Bronchial epithelial cell (primary cell): Measurements from ENCODE around the gene PLEKHH1. TPM values are rescaled to one million over a fixed set of nuclear protein-coding genes. Genes with fewer than 3 reads are reported as not detected.

Experiments
- DNase-seq: peaks from one replicate; pipeline ENCODE4 v3.0.0-alpha.2; 2010; ENCODE audit warnings: low read depth
- FAIRE-seq: peaks from 2 replicates; lab custom pipeline; 2011; peaks lifted over from hg19 to GRCh38; lab: Jason Lieb, UNC
- H3K27me3 ChIP-seq: 2 replicates; pipeline ENCODE4 v1.5.1; 2011; ENCODE audit warnings: low read length; ENCODE audit not compliant: control insufficient read depth, insufficient read depth
- H3K36me3 ChIP-seq: 2 replicates; pipeline ENCODE4 v1.5.1; 2011; ENCODE audit warnings: low read length; ENCODE audit not compliant: control insufficient read depth, insufficient read depth
- H3K4me3 ChIP-seq: 2 replicates; pipeline ENCODE4 v1.5.1; 2011; ENCODE audit warnings: mild to moderate bottlenecking, low read depth, low read length, control low read depth
- total RNA-seq: library from RNA; depleted of rRNA; stranded (reverse); fragments of >200 nt; gene quantifications from 2 replicates; pipeline ENCODE4 v1.2.1, GENCODE V29; 2014
- TF ChIP-seq, protein P1 (sequence below): IDR thresholded peaks from 2 replicates; pipeline ENCODE4 v1.5.1; 2011; ENCODE audit warnings: mild to moderate bottlenecking, moderate library complexity, low read length, control low read depth, inconsistent platforms; ENCODE audit not compliant: insufficient read depth, severe bottlenecking

The PLEKHH1 gene
- total RNA-seq, 1 donor from 2014 or later = 4.7 TPM

DNA sequence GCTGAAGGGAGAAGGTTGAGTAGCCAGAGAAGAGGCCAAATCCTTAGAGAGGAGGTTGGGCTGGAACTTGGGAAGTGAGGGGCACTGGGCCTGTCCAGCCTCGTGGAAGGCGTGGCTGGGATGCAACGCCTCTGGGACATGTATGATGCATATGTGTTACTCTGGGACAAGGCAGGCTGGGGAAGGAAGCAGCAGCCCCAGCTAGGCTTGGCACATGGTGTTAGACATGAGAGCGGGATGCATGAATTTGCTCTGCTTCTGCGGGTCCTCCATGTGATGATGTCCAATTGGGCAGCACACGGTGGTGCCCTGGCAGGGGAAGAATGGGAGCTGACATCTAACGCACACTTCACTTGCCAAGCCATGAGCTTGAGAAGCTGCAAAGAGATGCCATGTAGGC, 21.3 kb downstream of the PLEKHH1 start:
- Histone ChIP-seq H3K4me3 (no peak overlapping the region), H3K36me3 (no peaks in the 10 kb centered on the region), H3K27me3 (no peaks in the 10 kb centered on the region)
- TF ChIP-seq, protein P1, sequence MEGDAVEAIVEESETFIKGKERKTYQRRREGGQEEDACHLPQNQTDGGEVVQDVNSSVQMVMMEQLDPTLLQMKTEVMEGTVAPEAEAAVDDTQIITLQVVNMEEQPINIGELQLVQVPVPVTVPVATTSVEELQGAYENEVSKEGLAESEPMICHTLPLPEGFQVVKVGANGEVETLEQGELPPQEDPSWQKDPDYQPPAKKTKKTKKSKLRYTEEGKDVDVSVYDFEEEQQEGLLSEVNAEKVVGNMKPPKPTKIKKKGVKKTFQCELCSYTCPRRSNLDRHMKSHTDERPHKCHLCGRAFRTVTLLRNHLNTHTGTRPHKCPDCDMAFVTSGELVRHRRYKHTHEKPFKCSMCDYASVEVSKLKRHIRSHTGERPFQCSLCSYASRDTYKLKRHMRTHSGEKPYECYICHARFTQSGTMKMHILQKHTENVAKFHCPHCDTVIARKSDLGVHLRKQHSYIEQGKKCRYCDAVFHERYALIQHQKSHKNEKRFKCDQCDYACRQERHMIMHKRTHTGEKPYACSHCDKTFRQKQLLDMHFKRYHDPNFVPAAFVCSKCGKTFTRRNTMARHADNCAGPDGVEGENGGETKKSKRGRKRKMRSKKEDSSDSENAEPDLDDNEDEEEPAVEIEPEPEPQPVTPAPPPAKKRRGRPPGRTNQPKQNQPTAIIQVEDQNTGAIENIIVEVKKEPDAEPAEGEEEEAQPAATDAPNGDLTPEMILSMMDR = no peak
- FAIRE-seq (peak; percentile 32), DNase-seq (no peak)

GRCh38 chr14:67555518-67556090, 22.5 kb downstream of the PLEKHH1 start:
- no peaks in the 10 kb centered on the region for H3K36me3 ChIP-seq
- no peak overlapping the region for H3K4me3 ChIP-seq
- no peaks in the 10 kb centered on the region for H3K27me3 ChIP-seq
- FAIRE-seq = peak; percentile 66
- no peak for DNase-seq
- TF ChIP-seq, protein P1 = no peak

DNA sequence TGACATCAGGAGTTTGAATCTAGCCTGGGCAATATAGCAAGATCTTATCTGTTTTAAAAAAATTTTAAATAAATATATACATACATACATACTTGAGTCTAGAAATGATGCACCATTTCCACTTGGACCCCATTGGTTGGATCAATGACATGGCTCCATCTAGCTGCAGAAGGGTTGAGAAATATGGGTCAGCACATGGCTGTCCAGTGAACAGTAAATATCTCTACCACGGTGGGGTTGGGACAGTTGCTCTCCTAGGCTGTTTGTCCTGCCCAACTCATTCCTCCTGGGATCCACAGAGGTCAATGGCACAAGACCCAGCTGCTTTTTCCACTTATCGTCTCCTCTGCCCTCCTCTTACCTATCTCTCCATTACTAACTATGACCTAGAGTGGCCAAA, 23.6 kb downstream of the PLEKHH1 start:
- FAIRE-seq (no peak), DNase-seq (no peak)
- TF ChIP-seq, protein P1 = no peak
- no peak overlapping the region for H3K4me3 ChIP-seq
- H3K27me3 ChIP-seq = no peaks in the 10 kb centered on the region
- no peaks in the 10 kb centered on the region for H3K36me3 ChIP-seq

GRCh38 chr14:67557118-67557517, 24.0 kb downstream of the PLEKHH1 start:
- TF ChIP-seq, protein P1 = no peak
- Histone ChIP-seq H3K36me3 (no peaks in the 10 kb centered on the region), H3K27me3 (no peaks in the 10 kb centered on the region), H3K4me3 (no peak overlapping the region)
- FAIRE-seq (no peak), DNase-seq (peak; percentile 40)

GRCh38 chr14:67557656-67558055, 24.6 kb downstream of the PLEKHH1 start:
- DNase-seq (no peak), FAIRE-seq (no peak)

More at GRCh38 chr14:67557656-67558055, 24.6 kb downstream of the PLEKHH1 start:
- Histone ChIP-seq H3K36me3 (no peaks in the 10 kb centered on the region), H3K27me3 (no peaks in the 10 kb centered on the region), H3K4me3 (no peak overlapping the region)
- TF ChIP-seq, protein P1 = no peak
